Liver (tissue), 9 donors: Measurements from ENCODE around the gene WDR48. TPM values are rescaled to one million over a fixed set of nuclear protein-coding genes. Genes with fewer than 3 reads are reported as not detected.

Experiments
- DNase-seq: peaks from one replicate; pipeline ENCODE4 v3.0.0-alpha.2; 2017; ENCODE audit warnings: low spot score
- H3K27ac ChIP-seq, 2 donors: one replicate each; pipeline ENCODE4 v1.7.0; 2013; ENCODE audit warnings: inconsistent platforms in 2 of 2, low read length in 2 of 2, control low read depth in 1 of 2, low read depth in 1 of 2, mild to moderate bottlenecking in 1 of 2
- H3K27me3 ChIP-seq, 4 donors: one replicate each; pipeline versions ENCODE4 v1.6.1 to v1.7.0; 2013; ENCODE audit warnings: low read length in 3 of 4, inconsistent platforms in 1 of 4, mild to moderate bottlenecking in 1 of 4, moderate library complexity in 1 of 4; ENCODE audit not compliant: control insufficient read depth in 4 of 4, insufficient read depth in 4 of 4
- H3K36me3 ChIP-seq, 4 donors: one replicate each; pipeline versions ENCODE4 v1.6.1 to v1.7.0; 2013; ENCODE audit warnings: low read length in 3 of 4, mild to moderate bottlenecking in 3 of 4, low read depth in 1 of 4, moderate library complexity in 1 of 4; ENCODE audit not compliant: control insufficient read depth in 4 of 4, insufficient read depth in 3 of 4
- H3K4me1 ChIP-seq, 4 donors: one replicate each; pipeline versions ENCODE4 v1.6.1 to v1.7.0; 2013; ENCODE audit warnings: low read length in 3 of 4, mild to moderate bottlenecking in 3 of 4, moderate library complexity in 1 of 4; ENCODE audit not compliant: control insufficient read depth in 4 of 4, insufficient read depth in 4 of 4
- H3K4me3 ChIP-seq, 3 donors: one replicate each; pipeline versions ENCODE4 v1.6.1 to v1.7.0; 2013; ENCODE audit warnings: low read length in 3 of 3, control low read depth in 1 of 3, low read depth in 1 of 3, mild to moderate bottlenecking in 1 of 3
- H3K9ac ChIP-seq, 2 donors: one replicate each; pipeline ENCODE4 v1.7.0; 2013; ENCODE audit warnings: low read length in 2 of 2, mild to moderate bottlenecking in 2 of 2, moderate library complexity in 2 of 2, control low read depth in 1 of 2, low read depth in 1 of 2
- H3K9me3 ChIP-seq, 4 donors: one replicate each; pipeline versions ENCODE4 v1.6.1 to v1.7.0; 2013; ENCODE audit warnings: low read length in 3 of 4; ENCODE audit not compliant: control insufficient read depth in 4 of 4
- EGR1 ChIP-seq, 2 donors: IDR thresholded peaks; 2 replicates each; pipeline ENCODE4 v1.6.1; 2016 to 2018; ENCODE audit warnings: antibody characterized with exemption in 2 of 2, low read depth in 2 of 2
- FOXA1 ChIP-seq: IDR thresholded peaks from 2 replicates; pipeline ENCODE4 v1.6.1; 2016; ENCODE audit warnings: antibody characterized with exemption
- FOXA2 ChIP-seq: IDR thresholded peaks from 2 replicates; pipeline ENCODE4 v1.6.1; 2016; ENCODE audit warnings: antibody characterized with exemption
- GABPA ChIP-seq, 2 donors: IDR thresholded peaks in 1 of 2; conservative IDR thresholded peaks in 1 of 2; 2 replicates each; pipeline ENCODE4 v1.6.1; 2016; ENCODE audit warnings: antibody characterized with exemption in 2 of 2, mild to moderate bottlenecking in 1 of 2, moderate library complexity in 1 of 2
- HNF4A ChIP-seq, 2 donors: conservative IDR thresholded peaks; 2 replicates each; pipeline ENCODE4 v1.6.1; 2016; ENCODE audit warnings: antibody characterized with exemption in 2 of 2, mild to moderate bottlenecking in 2 of 2
- HNF4G ChIP-seq: IDR thresholded peaks from 2 replicates; pipeline ENCODE4 v1.6.1; 2016; ENCODE audit warnings: antibody characterized with exemption
- JUND ChIP-seq, 2 donors: IDR thresholded peaks; 2 replicates each; pipeline ENCODE4 v1.6.1; 2016; ENCODE audit warnings: antibody characterized with exemption in 2 of 2
- NR2F2 ChIP-seq: IDR thresholded peaks from 2 replicates; pipeline ENCODE4 v1.6.1; 2016; ENCODE audit warnings: antibody characterized with exemption
- RAD21 ChIP-seq, 2 donors: IDR thresholded peaks; 2 replicates each; pipeline ENCODE4 v1.6.1; 2016; ENCODE audit warnings: antibody characterized with exemption in 2 of 2, mild to moderate bottlenecking in 2 of 2
- RXRA ChIP-seq, 2 donors: IDR thresholded peaks; 2 replicates each; pipeline ENCODE4 v1.6.1; 2017 to 2018; ENCODE audit warnings: antibody characterized with exemption in 2 of 2, mild to moderate bottlenecking in 1 of 2
- SP1 ChIP-seq: IDR thresholded peaks from 2 replicates; pipeline ENCODE4 v1.6.1; 2018; ENCODE audit warnings: antibody characterized with exemption, mild to moderate bottlenecking
- TAF1 ChIP-seq: conservative IDR thresholded peaks from 2 replicates; pipeline ENCODE4 v1.6.1; 2016; ENCODE audit warnings: antibody characterized with exemption, mild to moderate bottlenecking
- WGBS: extraction: QIAGEN DNeasy Blood & Tissue Kit; methylation state at CpG from one replicate; pipeline ENCODE4 v1.1.7; 2013; 5-methylcytosine and 5-hydroxymethylcytosine counted together
- polyA plus RNA-seq, 2 donors: library from polyadenylated mRNA; stranded (reverse) in 1 of 2; unstranded in 1 of 2; fragments of 200-250 nt in 1 of 2; fragments of >200 nt in 1 of 2; fragmentation: Nextera tagmentation in 1 of 2; extraction: Ambion mirVana in 1 of 2; gene quantifications; one replicate each; pipeline versions ENCODE4 v1.2.1 to v1.2.3, GENCODE V29; 2013 to 2015
- total RNA-seq, 2 donors: library from RNA; depleted of rRNA; stranded (reverse); fragments of >200 nt; gene quantifications; one replicate each; pipeline ENCODE4 v1.2.3, GENCODE V29; 2014
- TF ChIP-seq, protein P1 (sequence below): fragments of 150-350 bp; IDR thresholded peaks from 2 replicates; pipeline ENCODE4 v1.5.1; 2017; ENCODE audit warnings: improper control_type of control experiment, low read depth, low read length; ENCODE audit not compliant: missing input control
- TF ChIP-seq, protein P2 (sequence below): IDR thresholded peaks from 2 replicates; pipeline ENCODE4 v1.6.1; 2016; ENCODE audit warnings: antibody characterized with exemption
- TF ChIP-seq, protein P3 (sequence below): IDR thresholded peaks from 2 replicates; pipeline ENCODE4 v1.6.1; 2016; ENCODE audit warnings: antibody characterized with exemption
- TF ChIP-seq, protein P4 (sequence below): IDR thresholded peaks from 2 replicates; pipeline ENCODE4 v1.6.1; 2016; ENCODE audit warnings: antibody characterized with exemption, mild to moderate bottlenecking
- TF ChIP-seq, protein P5 (sequence below): IDR thresholded peaks from 2 replicates; pipeline ENCODE4 v1.6.1; 2016; ENCODE audit warnings: antibody characterized with exemption
- donor health status: healthy.
- donor health status: healthy.
- donor health status: healthy.
- donor health status: healthy.
- donor health status: healthy.

WDR48 gene
- total and polyA plus RNA-seq, 4 donors = 8.0 to 24.9 (median 16.5) TPM

DNA sequence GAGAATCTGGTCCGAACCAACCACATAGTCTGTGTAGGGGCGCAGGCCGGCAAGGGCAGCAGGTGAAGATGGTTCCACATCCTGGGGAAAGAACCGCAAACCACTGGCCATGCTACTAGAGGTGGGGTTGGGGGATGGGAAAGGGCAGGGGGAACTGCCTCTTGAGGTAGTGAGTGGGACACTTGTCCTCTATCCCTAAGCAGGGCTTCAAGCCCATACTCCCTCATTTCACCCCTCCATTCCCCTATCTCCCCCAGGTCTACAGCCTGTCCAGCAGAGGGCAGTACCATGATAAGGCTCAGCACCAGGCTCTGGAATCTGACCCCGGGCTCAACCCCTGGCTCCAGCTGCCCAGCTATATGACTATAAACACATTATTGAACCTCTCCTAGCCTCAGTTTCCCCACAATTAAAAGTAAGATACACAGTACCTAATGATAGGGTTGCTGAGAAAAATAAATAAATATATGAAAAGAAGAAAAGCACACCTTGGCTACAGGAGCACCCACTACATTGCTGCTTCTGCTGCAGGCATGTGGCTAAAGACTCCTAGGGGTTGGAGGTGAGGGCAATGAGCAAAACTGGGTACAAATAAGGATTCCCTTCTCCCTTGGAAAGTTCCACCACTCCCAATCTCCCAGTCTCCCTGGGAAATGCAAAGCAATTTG lies 49.3 kb downstream of the WDR48 start:
- Histone ChIP-seq H3K9me3 (no peaks in the 10 kb centered on the region), H3K4me1 (peaks cover 2 to 18% (median 10%) of the 10 kb centered on the region in 4 donors), H3K4me3 (no peak overlapping the region), H3K27ac (no peak overlapping the region), H3K27me3 (no peaks in the 10 kb centered on the region), H3K9ac (no peak overlapping the region), H3K36me3 (peaks cover 14 to 41% (median 30%) of the 10 kb centered on the region in 4 donors)
- no peak for DNase-seq
- WGBS = 81% methylated on average over 5 of the region's 5 CpGs
- no peak for TF ChIP-seq TAF1
- TF ChIP-seq RAD21 (IDR thresholded peaks at IDR 0.05) = peak; percentile 76 to 83
- TF ChIP-seq, protein P1, sequence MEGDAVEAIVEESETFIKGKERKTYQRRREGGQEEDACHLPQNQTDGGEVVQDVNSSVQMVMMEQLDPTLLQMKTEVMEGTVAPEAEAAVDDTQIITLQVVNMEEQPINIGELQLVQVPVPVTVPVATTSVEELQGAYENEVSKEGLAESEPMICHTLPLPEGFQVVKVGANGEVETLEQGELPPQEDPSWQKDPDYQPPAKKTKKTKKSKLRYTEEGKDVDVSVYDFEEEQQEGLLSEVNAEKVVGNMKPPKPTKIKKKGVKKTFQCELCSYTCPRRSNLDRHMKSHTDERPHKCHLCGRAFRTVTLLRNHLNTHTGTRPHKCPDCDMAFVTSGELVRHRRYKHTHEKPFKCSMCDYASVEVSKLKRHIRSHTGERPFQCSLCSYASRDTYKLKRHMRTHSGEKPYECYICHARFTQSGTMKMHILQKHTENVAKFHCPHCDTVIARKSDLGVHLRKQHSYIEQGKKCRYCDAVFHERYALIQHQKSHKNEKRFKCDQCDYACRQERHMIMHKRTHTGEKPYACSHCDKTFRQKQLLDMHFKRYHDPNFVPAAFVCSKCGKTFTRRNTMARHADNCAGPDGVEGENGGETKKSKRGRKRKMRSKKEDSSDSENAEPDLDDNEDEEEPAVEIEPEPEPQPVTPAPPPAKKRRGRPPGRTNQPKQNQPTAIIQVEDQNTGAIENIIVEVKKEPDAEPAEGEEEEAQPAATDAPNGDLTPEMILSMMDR = peak; percentile 68
- TF ChIP-seq JUND (IDR thresholded peaks at IDR 0.05) = no peak
- TF ChIP-seq RXRA (IDR thresholded peaks at IDR 0.05) = peak in 1 of 2 donors; percentile 59
- peak; percentile 37 to 60 for TF ChIP-seq HNF4A (conservative IDR thresholded peaks at IDR 0.05)
- TF ChIP-seq FOXA1 = no peak
- TF ChIP-seq NR2F2 = peak; percentile 90

DNA sequence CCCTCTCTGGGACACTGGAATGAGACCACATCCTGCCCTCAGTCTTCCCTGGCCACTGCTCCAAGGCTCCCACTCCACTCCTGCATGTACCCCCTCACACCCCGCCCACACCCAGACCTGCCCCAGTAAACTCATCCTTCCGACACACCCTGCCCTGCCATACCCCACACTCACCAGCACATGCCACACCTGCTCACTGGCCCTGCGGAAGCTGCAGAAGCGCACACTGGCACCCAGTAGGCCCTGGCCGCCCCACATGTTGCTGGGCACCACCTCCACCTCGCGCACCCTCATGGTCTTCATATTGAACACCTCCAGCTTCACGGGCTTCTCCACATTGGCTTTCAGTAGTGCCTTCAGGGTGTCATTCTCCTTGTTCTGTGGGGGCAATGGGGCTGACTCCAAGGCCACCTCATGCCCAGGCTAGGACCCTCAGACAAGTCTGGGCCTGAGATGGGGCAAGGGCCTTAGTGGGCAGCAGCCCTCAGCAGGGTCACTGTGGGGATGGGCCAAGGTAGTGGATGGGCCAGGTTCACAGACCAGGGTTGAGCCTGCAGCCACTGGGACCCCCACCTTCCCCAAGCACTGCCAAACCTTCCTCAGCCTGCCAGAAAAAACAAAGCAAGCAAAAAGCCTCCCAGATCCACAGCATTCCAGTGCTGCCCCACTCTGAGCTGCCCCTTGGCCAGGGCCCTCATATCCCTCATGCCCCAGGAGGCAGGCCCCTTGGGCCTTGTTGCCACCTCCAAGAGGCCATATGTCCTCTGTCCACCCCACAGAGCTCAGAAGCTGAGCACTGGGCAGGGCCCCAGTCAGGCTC lies 50.9 kb downstream of the WDR48 start:
- Histone ChIP-seq H3K9me3 (no peaks in the 10 kb centered on the region), H3K4me1 (peaks cover 2 to 23% (median 14%) of the 10 kb centered on the region in 4 donors), H3K4me3 (no peak overlapping the region), H3K27me3 (no peaks in the 10 kb centered on the region), H3K36me3 (peaks cover 12 to 29% (median 19%) of the 10 kb centered on the region in 4 donors), H3K27ac (no peak overlapping the region), H3K9ac (no peak overlapping the region)
- TF ChIP-seq, protein P2, sequence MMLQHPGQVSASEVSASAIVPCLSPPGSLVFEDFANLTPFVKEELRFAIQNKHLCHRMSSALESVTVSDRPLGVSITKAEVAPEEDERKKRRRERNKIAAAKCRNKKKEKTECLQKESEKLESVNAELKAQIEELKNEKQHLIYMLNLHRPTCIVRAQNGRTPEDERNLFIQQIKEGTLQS = no peak
- TF ChIP-seq HNF4A (conservative IDR thresholded peaks at IDR 0.05) = no peak
- TF ChIP-seq, protein P3, sequence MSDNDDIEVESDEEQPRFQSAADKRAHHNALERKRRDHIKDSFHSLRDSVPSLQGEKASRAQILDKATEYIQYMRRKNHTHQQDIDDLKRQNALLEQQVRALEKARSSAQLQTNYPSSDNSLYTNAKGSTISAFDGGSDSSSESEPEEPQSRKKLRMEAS = no peak
- TF ChIP-seq RAD21 (IDR thresholded peaks at IDR 0.05) = no peak
- no peak for TF ChIP-seq FOXA1
- TF ChIP-seq GABPA (IDR thresholded peaks at IDR 0.05 in 1 of 2, conservative IDR thresholded peaks at IDR 0.05 in 1 of 2) = no peak
- no peak for TF ChIP-seq SP1
- TF ChIP-seq EGR1 (IDR thresholded peaks at IDR 0.05; ENCODE audit: low read depth in 2 of 2) = no peak
- no peak for TF ChIP-seq NR2F2
- no peak for TF ChIP-seq FOXA2
- no peak for TF ChIP-seq HNF4G
- TF ChIP-seq, protein P1 = no peak
- TF ChIP-seq, protein P4, sequence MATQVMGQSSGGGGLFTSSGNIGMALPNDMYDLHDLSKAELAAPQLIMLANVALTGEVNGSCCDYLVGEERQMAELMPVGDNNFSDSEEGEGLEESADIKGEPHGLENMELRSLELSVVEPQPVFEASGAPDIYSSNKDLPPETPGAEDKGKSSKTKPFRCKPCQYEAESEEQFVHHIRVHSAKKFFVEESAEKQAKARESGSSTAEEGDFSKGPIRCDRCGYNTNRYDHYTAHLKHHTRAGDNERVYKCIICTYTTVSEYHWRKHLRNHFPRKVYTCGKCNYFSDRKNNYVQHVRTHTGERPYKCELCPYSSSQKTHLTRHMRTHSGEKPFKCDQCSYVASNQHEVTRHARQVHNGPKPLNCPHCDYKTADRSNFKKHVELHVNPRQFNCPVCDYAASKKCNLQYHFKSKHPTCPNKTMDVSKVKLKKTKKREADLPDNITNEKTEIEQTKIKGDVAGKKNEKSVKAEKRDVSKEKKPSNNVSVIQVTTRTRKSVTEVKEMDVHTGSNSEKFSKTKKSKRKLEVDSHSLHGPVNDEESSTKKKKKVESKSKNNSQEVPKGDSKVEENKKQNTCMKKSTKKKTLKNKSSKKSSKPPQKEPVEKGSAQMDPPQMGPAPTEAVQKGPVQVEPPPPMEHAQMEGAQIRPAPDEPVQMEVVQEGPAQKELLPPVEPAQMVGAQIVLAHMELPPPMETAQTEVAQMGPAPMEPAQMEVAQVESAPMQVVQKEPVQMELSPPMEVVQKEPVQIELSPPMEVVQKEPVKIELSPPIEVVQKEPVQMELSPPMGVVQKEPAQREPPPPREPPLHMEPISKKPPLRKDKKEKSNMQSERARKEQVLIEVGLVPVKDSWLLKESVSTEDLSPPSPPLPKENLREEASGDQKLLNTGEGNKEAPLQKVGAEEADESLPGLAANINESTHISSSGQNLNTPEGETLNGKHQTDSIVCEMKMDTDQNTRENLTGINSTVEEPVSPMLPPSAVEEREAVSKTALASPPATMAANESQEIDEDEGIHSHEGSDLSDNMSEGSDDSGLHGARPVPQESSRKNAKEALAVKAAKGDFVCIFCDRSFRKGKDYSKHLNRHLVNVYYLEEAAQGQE = no peak
- TF ChIP-seq, protein P5, sequence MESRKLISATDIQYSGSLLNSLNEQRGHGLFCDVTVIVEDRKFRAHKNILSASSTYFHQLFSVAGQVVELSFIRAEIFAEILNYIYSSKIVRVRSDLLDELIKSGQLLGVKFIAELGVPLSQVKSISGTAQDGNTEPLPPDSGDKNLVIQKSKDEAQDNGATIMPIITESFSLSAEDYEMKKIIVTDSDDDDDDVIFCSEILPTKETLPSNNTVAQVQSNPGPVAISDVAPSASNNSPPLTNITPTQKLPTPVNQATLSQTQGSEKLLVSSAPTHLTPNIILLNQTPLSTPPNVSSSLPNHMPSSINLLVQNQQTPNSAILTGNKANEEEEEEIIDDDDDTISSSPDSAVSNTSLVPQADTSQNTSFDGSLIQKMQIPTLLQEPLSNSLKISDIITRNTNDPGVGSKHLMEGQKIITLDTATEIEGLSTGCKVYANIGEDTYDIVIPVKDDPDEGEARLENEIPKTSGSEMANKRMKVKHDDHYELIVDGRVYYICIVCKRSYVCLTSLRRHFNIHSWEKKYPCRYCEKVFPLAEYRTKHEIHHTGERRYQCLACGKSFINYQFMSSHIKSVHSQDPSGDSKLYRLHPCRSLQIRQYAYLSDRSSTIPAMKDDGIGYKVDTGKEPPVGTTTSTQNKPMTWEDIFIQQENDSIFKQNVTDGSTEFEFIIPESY = no peak
- no peak for DNase-seq
- 97% methylated on average over 8 of the region's 8 CpGs for whole genome bisulfite sequencing
